ELR (cell line): ENCODE results near the gene GRIA4.

Source experiments
- DNase-seq: peaks from one replicate; pipeline ENCODE4 v3.0.0-alpha.2; 2015; ENCODE audit warnings: low read depth

The GRIA4 gene

GRCh38 chr11:105789579-105790420 is 179.9 kb downstream of the GRIA4 start:
- no peak for DNase-seq

- DNase-seq, result no peak
Measured at GRCh38 chr11:105790840-105791239, 181.0 kb downstream of the GRIA4 start.

GRCh38 chr11:105793092-105793491 is 183.2 kb downstream of the GRIA4 start:
- DNase-seq, result no peak

- DNase-seq, result peak; percentile 12
Measured at GRCh38 chr11:105799263-105799662, 189.4 kb downstream of the GRIA4 start.

GRCh38 chr11:105799728-105800462 is 190.0 kb downstream of the GRIA4 start:
- peak; percentile 13 for DNase-seq

- no peak for DNase-seq
Measured at GRCh38 chr11:105802390-105802789, 192.5 kb downstream of the GRIA4 start.

GRCh38 chr11:105811242-105811641 is 201.4 kb downstream of the GRIA4 start:
- DNase-seq, result no peak

GRCh38 chr11:105821372-105821771 is 211.5 kb downstream of the GRIA4 start:
- peak; percentile 22 for DNase-seq

- no peak for DNase-seq
Measured at GRCh38 chr11:105821781-105822180, 211.9 kb downstream of the GRIA4 start.

GRCh38 chr11:105823495-105824033 is 213.7 kb downstream of the GRIA4 start:
- no peak for DNase-seq

- DNase-seq, result no peak
Measured at GRCh38 chr11:105824457-105825013, 214.7 kb downstream of the GRIA4 start.

- DNase-seq, result no peak
Measured at GRCh38 chr11:105825141-105825540, 215.3 kb downstream of the GRIA4 start.

- no peak for DNase-seq
Measured at GRCh38 chr11:105827906-105828305, 218.0 kb downstream of the GRIA4 start.

- DNase-seq, result no peak
Measured at GRCh38 chr11:105829084-105829483, 219.2 kb downstream of the GRIA4 start.

GRCh38 chr11:105834461-105834860 is 224.6 kb downstream of the GRIA4 start:
- no peak for DNase-seq

GRCh38 chr11:105838668-105839384 is 229.0 kb downstream of the GRIA4 start:
- DNase-seq, result peak; percentile 85

GRCh38 chr11:105840391-105840790 is 230.5 kb downstream of the GRIA4 start:
- no peak for DNase-seq

- DNase-seq, result no peak
Measured at GRCh38 chr11:105852403-105852802, 242.5 kb downstream of the GRIA4 start.

- no peak for DNase-seq
Measured at GRCh38 chr11:105854269-105854668, 244.4 kb downstream of the GRIA4 start.

GRCh38 chr11:105856954-105857353 is 247.1 kb downstream of the GRIA4 start:
- no peak for DNase-seq

- DNase-seq, result no peak
Measured at GRCh38 chr11:105857728-105858127, 247.9 kb downstream of the GRIA4 start.

GRCh38 chr11:105858841-105859240 is 249.0 kb downstream of the GRIA4 start:
- no peak for DNase-seq
